HG03175 (cell line): ENCODE measurements around the gene EML3.
"Not testable (repeated sequence)": the region's sequence is repeated elsewhere in the genome, so short reads cannot be mapped to it uniquely, and the experiment has no call there.

Source experiments
- ATAC-seq: cut with Tn5 transposase; IDR thresholded peaks from one replicate; pipeline ENCODE4 v1.9.1; 2021; ENCODE audit warnings: mild to moderate bottlenecking, moderate library complexity; ENCODE audit not compliant: unreplicated experiment

Gene EML3

DNA sequence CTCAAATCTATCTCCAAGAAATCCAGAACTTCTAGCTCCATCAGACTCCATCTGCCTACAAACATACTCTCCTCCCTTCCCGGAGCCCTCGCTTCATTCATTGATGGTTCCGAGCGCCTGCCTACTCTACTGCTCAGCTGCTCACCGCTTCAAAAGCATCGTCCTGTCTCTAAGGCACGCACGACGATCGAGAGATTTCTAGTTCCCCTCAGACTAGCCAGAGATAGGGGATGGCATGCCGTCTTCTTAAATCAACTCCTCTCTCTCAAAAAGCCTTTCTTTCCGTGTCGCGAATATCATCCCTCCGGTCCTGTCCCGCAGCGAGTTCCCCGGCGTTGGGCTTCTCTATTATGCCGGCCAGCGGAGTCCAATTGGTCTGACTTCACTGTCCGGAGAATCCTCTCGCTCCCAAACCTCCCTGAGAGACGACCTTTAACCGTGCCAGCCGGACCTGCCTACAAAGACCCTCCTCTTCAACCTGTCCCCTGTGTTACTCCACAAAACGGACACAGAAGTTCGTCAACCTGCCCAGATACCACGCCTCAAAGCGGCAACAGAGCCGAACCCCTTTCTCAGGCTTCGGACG is 39.5 kb downstream of the EML3 start:
- ATAC-seq: no peak

- no peak for ATAC-seq
These were observed 40.1 kb downstream of the EML3 start for GRCh38 chr11:62572431-62572830.

GRCh38 chr11:62571493-62571892 is 41.1 kb downstream of the EML3 start:
- ATAC-seq: not testable (repeated sequence)

DNA sequence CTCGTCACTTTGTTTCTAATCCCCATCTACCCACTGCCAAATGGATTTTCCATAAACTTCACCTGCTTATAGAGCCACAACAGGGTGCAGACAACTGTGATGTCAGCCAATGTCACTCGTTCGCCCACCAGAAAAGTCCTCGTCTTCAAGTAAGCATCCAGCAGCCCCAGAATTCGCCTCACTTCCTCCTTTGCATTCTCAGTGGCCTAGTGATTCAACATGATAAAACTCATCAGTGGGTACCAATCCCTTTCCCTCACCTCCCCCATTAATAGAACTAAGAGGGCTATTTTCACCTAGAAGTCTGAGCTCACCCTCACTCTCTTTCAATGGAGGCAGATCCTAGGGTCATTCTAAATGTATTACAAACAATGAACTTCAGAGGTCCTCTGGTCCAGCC is 41.7 kb downstream of the EML3 start:
- not testable (repeated sequence) for ATAC-seq

GRCh38 chr11:62569611-62570010 is 43.0 kb downstream of the EML3 start:
- no peak for ATAC-seq

GRCh38 chr11:62567018-62567633 is 45.4 kb downstream of the EML3 start:
- ATAC-seq: no peak

DNA sequence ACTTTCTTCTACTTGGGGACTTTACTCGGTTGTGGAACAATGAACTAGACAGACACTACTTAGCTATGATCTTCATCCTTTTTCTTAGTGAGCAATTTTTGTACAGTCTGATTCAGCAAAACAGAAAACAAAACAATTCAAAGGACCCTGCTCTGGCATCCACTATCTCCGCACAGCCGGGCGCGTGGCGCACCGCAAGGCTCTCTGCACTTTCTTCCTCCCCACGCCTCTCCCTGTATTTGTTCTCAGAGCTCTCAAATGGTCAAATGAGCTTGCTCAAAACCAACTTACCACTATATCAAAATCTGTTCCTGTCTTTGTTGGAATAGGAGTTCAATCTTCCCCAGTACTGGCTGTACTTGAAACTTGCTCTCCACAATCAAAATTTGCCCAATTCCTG is 46.3 kb downstream of the EML3 start:
- ATAC-seq: no peak

DNA sequence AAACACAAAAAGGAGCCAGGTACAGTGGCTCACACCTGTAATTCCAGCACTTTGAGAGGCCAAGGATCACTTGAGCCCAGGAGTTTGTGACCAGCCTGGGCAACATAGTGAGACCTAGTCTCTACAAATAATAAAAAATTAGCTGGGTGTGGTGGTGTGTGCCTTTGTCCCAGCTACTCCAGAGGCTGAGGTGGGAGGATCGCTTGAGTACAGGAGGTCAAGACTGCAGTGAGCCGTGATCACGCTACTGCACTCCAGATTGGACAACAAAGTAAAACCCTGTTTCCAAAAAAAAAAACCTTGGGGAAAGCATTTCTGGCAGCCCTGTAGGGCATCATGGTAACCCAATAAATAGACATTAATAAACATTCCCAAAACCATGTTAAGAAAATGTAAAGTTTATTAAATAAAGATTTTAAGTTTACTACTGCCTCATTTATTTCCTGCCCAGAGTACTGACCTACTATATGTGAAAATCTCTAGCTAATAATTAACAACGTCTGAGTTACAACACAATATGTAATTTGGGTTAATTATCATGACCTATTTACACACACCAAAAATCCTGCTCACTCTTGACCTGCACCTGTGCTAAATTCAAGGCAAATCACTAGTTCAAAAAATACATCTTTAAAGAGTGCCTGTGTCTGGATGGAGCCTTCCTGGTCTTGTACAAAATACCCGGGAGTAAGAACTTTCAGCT is 47.3 kb downstream of the EML3 start:
- ATAC-seq: no peak

- not testable (repeated sequence) for ATAC-seq
These were observed 50.8 kb downstream of the EML3 start for GRCh38 chr11:62561677-62562230.

- ATAC-seq: no peak
These were observed 51.9 kb downstream of the EML3 start for GRCh38 chr11:62560566-62561103.

DNA sequence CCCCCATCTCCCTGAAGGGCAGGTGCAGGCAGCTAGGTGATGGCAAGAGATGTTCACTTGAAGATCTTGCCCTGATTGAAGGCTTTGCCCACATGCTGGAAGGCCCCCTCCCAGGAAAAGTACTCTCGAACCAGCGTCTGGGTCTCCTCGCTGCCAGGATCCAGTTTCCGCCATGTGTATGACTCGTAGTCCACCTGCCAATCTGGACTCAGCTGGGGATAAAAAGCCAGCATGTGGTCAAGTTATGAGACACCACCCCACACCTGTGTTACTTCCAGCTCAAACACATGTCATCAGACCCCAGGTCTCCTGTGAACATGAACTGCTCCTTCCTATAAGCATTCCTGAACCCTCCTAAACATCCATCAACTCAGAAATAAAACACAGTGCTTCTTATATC is 52.9 kb downstream of the EML3 start:
- not testable (repeated sequence) for ATAC-seq

GRCh38 chr11:62559204-62559603 is 53.4 kb downstream of the EML3 start:
- ATAC-seq: no peak

- ATAC-seq: no peak
These were observed 53.9 kb downstream of the EML3 start for GRCh38 chr11:62558669-62559068.

- ATAC-seq: peak; percentile 31
These were observed 55.5 kb downstream of the EML3 start for GRCh38 chr11:62556875-62557631.

GRCh38 chr11:62556108-62556874 is 56.3 kb downstream of the EML3 start:
- peak; percentile 37 for ATAC-seq

DNA sequence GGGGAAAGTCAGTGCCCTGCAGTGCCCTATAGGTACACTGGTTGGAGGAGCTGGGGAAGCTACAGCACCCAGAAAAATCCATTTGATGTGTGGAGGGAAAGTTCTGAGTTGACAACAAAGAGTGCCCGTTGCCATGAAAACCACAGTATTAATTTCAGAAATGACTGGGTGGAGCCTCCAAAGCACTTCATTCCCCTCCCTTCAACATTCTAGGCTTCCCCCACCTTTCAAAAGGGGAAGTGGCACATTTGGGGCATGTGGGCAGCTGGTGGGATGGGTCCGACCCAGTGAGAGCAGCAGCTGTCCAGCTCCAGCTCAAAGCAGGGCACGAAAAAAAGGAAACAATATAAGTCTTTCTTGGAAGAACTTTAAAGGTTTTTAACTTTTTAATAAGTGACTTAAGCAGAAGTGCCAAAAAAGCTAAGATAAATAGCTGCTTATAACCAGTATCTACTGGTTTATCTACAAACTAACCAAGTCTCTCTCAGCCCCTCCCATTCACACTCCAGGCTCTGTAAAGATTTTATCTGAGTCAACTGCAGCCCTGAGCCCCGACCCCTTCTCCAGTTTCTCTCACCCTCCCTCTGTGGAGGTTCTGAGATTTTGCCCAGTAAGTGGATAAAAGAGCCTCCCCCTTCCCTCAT is 57.0 kb downstream of the EML3 start:
- peak; percentile 43 for ATAC-seq

DNA sequence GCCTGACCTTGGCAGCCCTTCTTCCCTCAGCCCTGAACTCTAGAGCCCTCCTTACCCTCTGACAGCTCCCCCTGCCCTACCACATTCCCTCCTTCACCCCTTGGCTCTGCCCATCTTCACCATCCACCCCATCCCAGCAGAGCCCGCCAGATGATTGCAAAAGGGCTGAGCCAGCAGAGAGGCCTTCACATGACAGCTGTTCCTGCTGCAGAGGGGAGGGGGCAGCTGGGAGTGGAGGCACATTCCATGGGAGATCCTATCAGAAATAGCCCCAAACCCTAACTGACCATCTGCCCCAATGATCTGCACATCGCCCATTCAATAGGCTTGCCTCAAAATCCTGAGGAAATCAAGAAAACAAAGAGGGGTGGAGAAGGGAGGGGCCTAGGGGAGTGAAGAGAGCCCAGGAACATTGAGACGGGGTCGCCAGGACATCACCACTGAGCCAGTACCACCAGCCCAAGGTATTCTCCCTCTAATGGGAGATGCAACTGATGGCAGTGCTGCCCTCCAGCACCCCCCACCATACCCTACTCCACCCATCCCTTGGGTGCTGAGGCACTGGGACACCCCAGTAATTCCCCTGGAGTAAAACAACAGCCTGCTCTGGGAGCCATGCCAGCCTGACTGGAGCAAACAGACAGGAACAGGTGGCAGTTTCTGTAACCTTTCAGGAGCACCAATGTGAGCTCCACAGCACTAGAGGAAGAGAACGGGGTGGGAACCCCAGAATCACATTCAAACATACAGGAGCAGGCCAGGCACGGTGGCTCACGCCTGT is 58.0 kb downstream of the EML3 start:
- ATAC-seq: no peak

DNA sequence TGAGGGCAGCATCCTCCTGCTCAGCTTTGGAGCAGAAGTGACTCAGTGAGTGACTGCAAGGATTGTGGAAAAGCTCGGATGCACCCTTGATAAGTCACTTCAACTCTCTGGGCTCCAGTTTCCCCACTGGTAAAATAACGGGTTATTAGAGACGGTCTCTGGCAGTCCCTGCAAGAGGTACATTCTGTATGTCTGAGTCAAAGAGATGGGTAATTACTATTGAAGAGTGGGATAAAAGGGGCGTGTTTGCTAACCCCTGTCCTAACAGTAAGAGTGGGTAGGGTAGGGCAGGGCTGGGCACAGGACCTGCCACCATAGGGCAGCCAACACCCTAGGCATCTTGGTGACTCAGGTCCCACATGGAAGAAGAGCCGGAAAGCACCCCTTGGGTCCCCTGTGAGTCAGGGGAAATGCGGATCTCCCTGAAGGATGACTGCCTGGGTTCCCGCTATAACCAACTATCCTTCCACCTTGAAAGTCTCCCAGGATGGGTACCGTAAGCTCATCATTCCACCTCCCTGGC is 58.7 kb downstream of the EML3 start:
- no peak for ATAC-seq
